GM23248 (cell line): ENCODE measurements around the gene TAX1BP3. TPM values are rescaled to one million over a fixed set of nuclear protein-coding genes. Genes with fewer than 3 reads are reported as not detected.

Experiments
- DNase-seq: peaks from one replicate; pipeline ENCODE4 v3.0.0-alpha.2; 2015
- H2AFZ ChIP-seq: fragments of 200-600 bp; sonication (generic); 2 replicates; pipeline ENCODE4 v1.6.1; 2016; ENCODE audit warnings: antibody characterized with exemption
- H3F3A ChIP-seq: fragments of 200-600 bp; sonication (generic); 2 replicates; pipeline ENCODE4 v1.6.1; 2016; ENCODE audit warnings: mild to moderate bottlenecking, antibody characterized with exemption, mixed run types; ENCODE audit not compliant: insufficient read depth
- H3K27ac ChIP-seq: fragments of 200-600 bp; sonication (generic); 2 replicates; pipeline ENCODE4 v1.5.1; 2016; ENCODE audit warnings: mild to moderate bottlenecking
- H3K27me3 ChIP-seq: fragments of 200-600 bp; sonication (generic); replicated peaks from 2 replicates; pipeline ENCODE4 v1.6.1; 2016; ENCODE audit warnings: mild to moderate bottlenecking; ENCODE audit not compliant: insufficient read depth
- H3K36me3 ChIP-seq: fragments of 200-600 bp; sonication (generic); 2 replicates; pipeline ENCODE4 v1.6.1; 2016; ENCODE audit warnings: low read depth, mild to moderate bottlenecking
- H3K4me1 ChIP-seq: fragments of 200-600 bp; sonication (generic); 2 replicates; pipeline ENCODE4 v1.6.1; 2016; ENCODE audit warnings: mild to moderate bottlenecking; ENCODE audit not compliant: insufficient read depth
- H3K4me2 ChIP-seq: fragments of 200-600 bp; sonication (generic); one replicate; pipeline ENCODE4 v1.6.1; 2016; ENCODE audit warnings: mild to moderate bottlenecking; ENCODE audit not compliant: unreplicated experiment
- H3K4me3 ChIP-seq: fragments of 200-600 bp; sonication (generic); 2 replicates; pipeline ENCODE4 v1.5.1; 2016; ENCODE audit warnings: mild to moderate bottlenecking
- H3K79me2 ChIP-seq: fragments of 200-600 bp; sonication (generic); 2 replicates; pipeline ENCODE4 v1.6.1; 2016; ENCODE audit warnings: mild to moderate bottlenecking; ENCODE audit not compliant: insufficient read depth
- H3K9ac ChIP-seq: fragments of 200-600 bp; sonication (generic); 2 replicates; pipeline ENCODE4 v1.6.1; 2016; ENCODE audit warnings: mild to moderate bottlenecking
- H3K9me2 ChIP-seq: fragments of 200-600 bp; sonication (generic); 2 replicates; pipeline ENCODE4 v1.6.1; 2016; ENCODE audit warnings: mixed run types, mild to moderate bottlenecking, moderate library complexity; ENCODE audit not compliant: insufficient read depth
- H3K9me3 ChIP-seq: fragments of 200-600 bp; sonication (generic); one replicate; pipeline ENCODE4 v1.6.1; 2017; ENCODE audit warnings: low read depth
- H4K20me1 ChIP-seq: fragments of 200-600 bp; sonication (generic); 2 replicates; pipeline ENCODE4 v1.6.0; 2016; ENCODE audit not compliant: insufficient read depth
- EZH2 ChIP-seq: fragments of 200-600 bp; sonication (generic); IDR thresholded peaks from 2 replicates; pipeline ENCODE4 v1.6.1; 2018; ENCODE audit warnings: antibody characterized with exemption, mild to moderate bottlenecking; ENCODE audit not compliant: insufficient read depth, poor library complexity, severe bottlenecking
- EZH2phosphoT487 ChIP-seq: fragments of 200-600 bp; sonication (generic); IDR thresholded peaks from 2 replicates; pipeline ENCODE4 v1.6.1; 2018; ENCODE audit warnings: antibody characterized with exemption, moderate library complexity, mild to moderate bottlenecking, low read depth; ENCODE audit not compliant: insufficient read depth
- WGBS, 2 experiments: methylation state at CpG; one replicate each; pipeline ENCODE4 v1.1.6; 2015 to 2017; ENCODE audit warnings: low lambda C conversion rate in 2 of 2, low coverage in 1 of 2; ENCODE audit errors: missing lambda C conversion rate in 2 of 2; 5-methylcytosine and 5-hydroxymethylcytosine counted together
- in situ Hi-C: fragments of 300-500 bp; cut with MboI; formaldehyde crosslinking; loops from 2 replicates; pipeline ENCODE4 v1.15.0; 2020
- polyA plus RNA-seq: library from polyadenylated mRNA; unstranded; fragments of >200 nt; fragmentation: Nextera tagmentation; extraction: Ambion mirVana; gene quantifications from 2 replicates; pipeline ENCODE4 v1.2.1, GENCODE V29; 2016
- total RNA-seq: library from RNA; depleted of rRNA; stranded (reverse); fragments of >200 nt; shearing (Covaris generic); gene quantifications from 2 replicates; pipeline ENCODE4 v1.2.3, GENCODE V29; 2014; rRNA removed

Gene TAX1BP3
- total and polyA plus RNA-seq, 2 experiments from 2014 or later: 331 to 418 TPM

- DNase-seq: no peak
- H3K36me3 ChIP-seq: peaks cover 17% of the 10 kb centered on the region; the same call in 1 of the 2 replicates
- WGBS, 2 experiments: 98 to 100% methylated on average over 6 of the region's 6 CpGs
Measured at GRCh38 chr17:3613124-3613523, 55.3 kb downstream of the TAX1BP3 start.

More at GRCh38 chr17:3613124-3613523, 55.3 kb downstream of the TAX1BP3 start:
- Histone ChIP-seq H3K9me3 (no peaks in the 10 kb centered on the region), H3K9ac (no peak overlapping the region), H3K9me2 (no peaks in the 10 kb centered on the region), H3K4me2 (no peak overlapping the region), H3K27ac (no peak overlapping the region), H4K20me1 (no peaks in the 10 kb centered on the region), H3K4me3 (no peak overlapping the region), H3K27me3 (no peaks in the 10 kb centered on the region), H3K79me2 (no peaks in the 10 kb centered on the region), H3K4me1 (no peaks in the 10 kb centered on the region), H3F3A (no peaks in the 10 kb centered on the region), H2AFZ (no peak overlapping the region)
- no peak for TF ChIP-seq EZH2
- TF ChIP-seq EZH2phosphoT487: no peak
- in situ Hi-C loops: no loop called here

Other genes with a start within 250 kb of the TAX1BP3 start
- not detected in 2 replicates for gene OR1E2, start 234.7 kb downstream of the TAX1BP3 start, total RNA-seq
- not detected in 2 replicates for gene OR1E2, start 234.7 kb downstream of the TAX1BP3 start, polyA plus RNA-seq
- not detected in 2 replicates for gene SPATA22, start 196.8 kb downstream of the TAX1BP3 start, total RNA-seq
- not detected in 2 replicates for gene SPATA22, start 196.8 kb downstream of the TAX1BP3 start, polyA plus RNA-seq
- 0.63 TPM in 1 of 2 replicates, not detected in the other for gene ASPA, start 192.6 kb downstream of the TAX1BP3 start, total RNA-seq
- 0.16 TPM in 2 replicates for gene ASPA, start 192.6 kb downstream of the TAX1BP3 start, polyA plus RNA-seq
- 0.89 and 1.1 TPM in 2 replicates for gene TRPV3, start 110.8 kb downstream of the TAX1BP3 start, total RNA-seq
- gene TRPV3, start 110.8 kb downstream of the TAX1BP3 start, polyA plus RNA-seq: 0.35 and 0.41 TPM in 2 replicates
- gene TRPV1, start 59.2 kb downstream of the TAX1BP3 start, total RNA-seq: 0.86 and 1.5 TPM in 2 replicates
- gene TRPV1, start 59.2 kb downstream of the TAX1BP3 start, polyA plus RNA-seq: 0.78 and 0.89 TPM in 2 replicates
- 5.8 and 7.0 TPM in 2 replicates for gene SHPK, start 32.3 kb downstream of the TAX1BP3 start, total RNA-seq
- 3.1 and 4.2 TPM in 2 replicates for gene SHPK, start 32.3 kb downstream of the TAX1BP3 start, polyA plus RNA-seq
- 7.5 and 16.6 TPM in 2 replicates for gene CTNS, start 31.8 kb downstream of the TAX1BP3 start, total RNA-seq
- 7.2 and 7.8 TPM in 2 replicates for gene CTNS, start 31.8 kb downstream of the TAX1BP3 start, polyA plus RNA-seq
- gene EMC6, start 234 bp upstream of the TAX1BP3 start, total RNA-seq: 28.6 and 38.4 TPM in 2 replicates
- 113 and 114 TPM in 2 replicates for gene EMC6, start 234 bp upstream of the TAX1BP3 start, polyA plus RNA-seq
- 2.5 and 4.0 TPM in 2 replicates for gene P2RX5, start 27.6 kb upstream of the TAX1BP3 start, total RNA-seq
- gene P2RX5, start 27.6 kb upstream of the TAX1BP3 start, polyA plus RNA-seq: 2.6 and 2.8 TPM in 2 replicates
- gene HASPIN, start 55.3 kb upstream of the TAX1BP3 start, total RNA-seq: 1.9 and 3.0 TPM in 2 replicates
- gene HASPIN, start 55.3 kb upstream of the TAX1BP3 start, polyA plus RNA-seq: 1.1 and 1.4 TPM in 2 replicates
- 11.8 and 23.3 TPM in 2 replicates for gene ITGAE, start 132.6 kb upstream of the TAX1BP3 start, total RNA-seq
- 80.3 and 83.6 TPM in 2 replicates for gene ITGAE, start 132.6 kb upstream of the TAX1BP3 start, polyA plus RNA-seq
- 16.6 and 25.3 TPM in 2 replicates for gene NCBP3, start 177.7 kb upstream of the TAX1BP3 start, total RNA-seq
- 19.6 and 20.1 TPM in 2 replicates for gene NCBP3, start 177.7 kb upstream of the TAX1BP3 start, polyA plus RNA-seq
- 4.5 and 5.1 TPM in 2 replicates for gene CAMKK1, start 224.5 kb upstream of the TAX1BP3 start, total RNA-seq
- gene CAMKK1, start 224.5 kb upstream of the TAX1BP3 start, polyA plus RNA-seq: 4.0 and 4.1 TPM in 2 replicates
- gene P2RX1, start 247.9 kb upstream of the TAX1BP3 start, total RNA-seq: not detected in 2 replicates
- 0.06 TPM in 1 of 2 replicates, not detected in the other for gene P2RX1, start 247.9 kb upstream of the TAX1BP3 start, polyA plus RNA-seq